Measurements from ENCODE around the gene OR11H12.
"Not testable (repeated sequence)": the region's sequence is repeated elsewhere in the genome, so short reads cannot be mapped to it uniquely, and the experiment has no call there.

The OR11H12 gene

GRCh38 chr14:18600817-18601216 lies at the start of gene OR11H12:
Gene OR11H12 (plus strand): TSS chr14:18601117. CDS start chr14:18601117, 0 bp downstream.
- not testable (repeated sequence) for DNase-seq (ENCODE audit: low spot score)

GRCh38 chr14:18582908-18583307 lies 18.0 kb upstream of the OR11H12 start:
- not testable (repeated sequence) for DNase-seq (ENCODE audit: low spot score)

- not testable (repeated sequence) for DNase-seq (ENCODE audit: low spot score)
Measured at GRCh38 chr14:18626610-18627213, 25.8 kb downstream of the OR11H12 start.

- not testable (repeated sequence) for DNase-seq (ENCODE audit: low spot score)
Measured at GRCh38 chr14:18636066-18636465, 35.1 kb downstream of the OR11H12 start.

GRCh38 chr14:18638032-18638431 lies 37.1 kb downstream of the OR11H12 start:
- not testable (repeated sequence) for DNase-seq (ENCODE audit: low spot score)

- DNase-seq (ENCODE audit: low spot score), result not testable (repeated sequence)
Measured at GRCh38 chr14:18638785-18639184, 37.9 kb downstream of the OR11H12 start.

- not testable (repeated sequence) for DNase-seq (ENCODE audit: low spot score)
Measured at GRCh38 chr14:18646075-18646730, 45.3 kb downstream of the OR11H12 start.

Data from AG08396 (cell line).